GM12878 (cell line): Measurements from ENCODE around the gene MAVS. TPM values are rescaled to one million over a fixed set of nuclear protein-coding genes. Genes with fewer than 3 reads are reported as not detected.
A peak's percentile ranks its signal among the peaks of the same experiment; 100 is the strongest.

Experiments
- ATAC-seq: fragments of 200-7000 bp; cut with Tn5 transposase; 3 replicates; pipeline ENCODE4 v1.9.1; 2020; ENCODE audit warnings: mild to moderate bottlenecking, moderate library complexity
- BruUV-seq: library from RNA; stranded (reverse); fragments of 400-500 nt; replicated peaks from 2 replicates; lab custom pipeline; 2021; lab: Mats Ljungman, UMichigan
- CTCF ChIA-PET: fragments of 300-600 bp; sonication (Branson Sonifier 250); formaldehyde crosslinking; extraction: SDS; loops from one replicate; lab custom pipeline; 2021; ENCODE audit warnings: inconsistent platforms; lab: Yijun Ruan, JAX
- POLR2A ChIA-PET: fragments of 350-600 bp; formaldehyde crosslinking; extraction: SDS; loops from one replicate; lab custom pipeline; 2021; ENCODE audit warnings: inconsistent platforms; lab: Charles Lee
- RAD21 ChIA-PET: fragments of 300-600 bp; sonication (Branson Sonifier 250); formaldehyde crosslinking; loops from one replicate; lab custom pipeline; 2023; ENCODE audit warnings: antibody characterized with exemption; ENCODE audit not compliant: unreplicated experiment; lab: Charles Lee
- SMC1A ChIA-PET: fragments of 300-600 bp; sonication (Branson Sonifier 250); formaldehyde crosslinking; loops from one replicate; lab custom pipeline; 2023; ENCODE audit not compliant: unreplicated experiment, uncharacterized antibody; lab: Charles Lee
- DNase-seq: peaks from one replicate; pipeline ENCODE4 v3.0.0-alpha.2; 2011; ENCODE audit warnings: low read depth, low spot score
- FAIRE-seq: peaks from 3 replicates; lab custom pipeline; 2011; peaks lifted over from hg19 to GRCh38; lab: Jason Lieb, UNC
- H2AFZ ChIP-seq: 2 replicates; pipeline ENCODE4 v1.6.0; 2011; ENCODE audit warnings: low read depth, low read length, control low read depth; ENCODE audit not compliant: control insufficient read depth
- H3K27ac ChIP-seq: 2 replicates; pipeline ENCODE4 v1.5.1; 2011; ENCODE audit warnings: control low read depth; ENCODE audit not compliant: control insufficient read depth, insufficient read depth
- H3K27me3 ChIP-seq, 2 experiments: replicated peaks in 1 of 2; 2 replicates each; pipeline versions ENCODE4 v1.6.0 to v1.6.1; 2011; ENCODE audit warnings: low read length in 1 of 2; ENCODE audit not compliant: control insufficient read depth in 2 of 2, insufficient read depth in 2 of 2
- H3K36me3 ChIP-seq, 2 experiments: 2 replicates each; pipeline ENCODE4 v1.5.1; 2011; ENCODE audit warnings: low read length in 1 of 2; ENCODE audit not compliant: control insufficient read depth in 2 of 2, insufficient read depth in 2 of 2
- H3K4me1 ChIP-seq: 2 replicates; pipeline ENCODE4 v1.6.1; 2011; ENCODE audit warnings: mild to moderate bottlenecking, low read length, moderate library complexity, mixed read lengths; ENCODE audit not compliant: control insufficient read depth, insufficient read depth
- H3K4me2 ChIP-seq: 2 replicates; pipeline ENCODE4 v1.6.0; 2011; ENCODE audit warnings: control low read depth; ENCODE audit not compliant: control insufficient read depth, insufficient read depth
- H3K4me3 ChIP-seq: fragments of 200-600 bp; sonication (generic); 2 replicates; pipeline ENCODE4 v1.5.1; 2016
- H3K79me2 ChIP-seq: 2 replicates; pipeline ENCODE4 v1.6.0; 2011; ENCODE audit warnings: low read length; ENCODE audit not compliant: control insufficient read depth, insufficient read depth
- H3K9ac ChIP-seq: 2 replicates; pipeline ENCODE4 v1.8.0; 2011; ENCODE audit warnings: low read length, control low read depth, mixed read lengths; ENCODE audit not compliant: control insufficient read depth, insufficient read depth
- H3K9me3 ChIP-seq: replicated peaks from 3 replicates; pipeline ENCODE4 v1.5.1; 2011; ENCODE audit warnings: mild to moderate bottlenecking, low read length; ENCODE audit not compliant: control insufficient read depth, insufficient read depth
- H4K20me1 ChIP-seq: 2 replicates; pipeline ENCODE4 v1.6.0; 2011; ENCODE audit not compliant: control insufficient read depth, insufficient read depth
- BHLHE40 ChIP-seq, 2 experiments: fragments of 450-650 bp in 1 of 2; IDR thresholded peaks; 2 replicates each; pipeline ENCODE4 v1.6.1; 2011 to 2017; ENCODE audit warnings: low read depth in 2 of 2, borderline replicate concordance in 1 of 2, improper control_type of control experiment in 1 of 2, low read length in 1 of 2, mild to moderate bottlenecking in 1 of 2
- IKZF1 ChIP-seq: fragments of 450-650 bp; conservative IDR thresholded peaks from 2 replicates; pipeline ENCODE4 v1.6.1; 2017; ENCODE audit warnings: antibody characterized with exemption, mild to moderate bottlenecking
- RAD21 ChIP-seq: IDR thresholded peaks from 2 replicates; pipeline ENCODE4 v1.6.1; 2011; ENCODE audit warnings: mild to moderate bottlenecking, low read depth, low read length, moderate library complexity; ENCODE audit not compliant: insufficient read depth
- RAD51 ChIP-seq: fragments of 450-650 bp; IDR thresholded peaks from 2 replicates; pipeline ENCODE4 v1.6.1; 2016; ENCODE audit warnings: moderate library complexity, mild to moderate bottlenecking, inconsistent platforms
- TCF3 ChIP-seq: IDR thresholded peaks from 2 replicates; pipeline ENCODE4 v1.6.1; 2012; ENCODE audit warnings: low read depth, mild to moderate bottlenecking, low read length, borderline replicate concordance; ENCODE audit not compliant: insufficient read depth
- WGBS: methylation state at CpG from one replicate; pipeline ENCODE4 v1.1.6; 2016; ENCODE audit warnings: low lambda C conversion rate; ENCODE audit not compliant: insufficient replicate concordance, insufficient coverage; ENCODE audit errors: missing lambda C conversion rate; 5-methylcytosine and 5-hydroxymethylcytosine counted together
- in situ Hi-C: fragments of 300-500 bp; cut with MboI; formaldehyde crosslinking; loops from 9 replicates; pipeline ENCODE4 v1.14.3; 2018; ENCODE audit warnings: mixed read lengths
- intact Hi-C: fragments of 100-400 bp; cut with micrococcal nuclease; formaldehyde crosslinking; loops from one replicate; pipeline ENCODE4 v1.14.2; 2022; ENCODE audit not compliant: unreplicated experiment
- polyA plus RNA-seq, 11 experiments: library from polyadenylated mRNA; depleted of rRNA in 4 of 11; unstranded in 6 of 11; stranded (reverse) in 5 of 11; fragments of >200 nt; fragmentation: Nextera tagmentation in 4 of 11; fragmentation: Illumina TruSeq in 1 of 11; extraction: Ambion mirVana in 4 of 11; extraction: Trizol in 1 of 11; gene quantifications; 1 replicate in 1 of 11; 2 replicates in 10 of 11; pipeline versions ENCODE4 v1.2.1 to v1.2.3, GENCODE V29; 2011 to 2016; ENCODE audit warnings: inconsistent platforms in 2 of 11, missing spikeins in 2 of 11, low read depth in 1 of 11
- total RNA-seq, 4 experiments: library from RNA; depleted of rRNA in 3 of 4; stranded (reverse); fragments of >200 nt in 3 of 4; fragmentation: Illumina TruSeq in 1 of 4; extraction: Trizol in 1 of 4; gene quantifications; 2 replicates each; pipeline versions ENCODE4 v1.2.1 to v1.2.3, GENCODE V29; 2013 to 2021
- TF ChIP-seq, protein P1 (sequence below): fragments of 450-650 bp; IDR thresholded peaks from 2 replicates; pipeline ENCODE4 v1.6.1; 2017; ENCODE audit warnings: mild to moderate bottlenecking, moderate library complexity
- TF ChIP-seq, protein P2 (sequence below): fragments of 450-650 bp; formaldehyde crosslinking; IDR thresholded peaks from 2 replicates; pipeline ENCODE4 v1.4.0; 2020; ENCODE audit warnings: mild to moderate bottlenecking, moderate library complexity
- TF ChIP-seq, protein P3 (sequence below), 3 experiments: IDR thresholded peaks in 2 of 3; conservative IDR thresholded peaks in 1 of 3; 2 replicates each; pipeline ENCODE4 v1.5.1; 2011; ENCODE audit warnings: low read depth in 3 of 3, low read length in 3 of 3, mild to moderate bottlenecking in 3 of 3, control low read depth in 2 of 3, moderate library complexity in 2 of 3, inconsistent platforms in 1 of 3, mixed read lengths in 1 of 3; ENCODE audit not compliant: control insufficient read depth in 2 of 3, insufficient read depth in 1 of 3; ENCODE audit errors: extremely low read depth in 1 of 3

MAVS gene
- total and polyA plus RNA-seq, 10 of the 15 experiments (the other 5 are each of a cell fraction or from before 2014, with no cell fraction given): 1.6 to 25.2 (median 12.6) TPM

DNA sequence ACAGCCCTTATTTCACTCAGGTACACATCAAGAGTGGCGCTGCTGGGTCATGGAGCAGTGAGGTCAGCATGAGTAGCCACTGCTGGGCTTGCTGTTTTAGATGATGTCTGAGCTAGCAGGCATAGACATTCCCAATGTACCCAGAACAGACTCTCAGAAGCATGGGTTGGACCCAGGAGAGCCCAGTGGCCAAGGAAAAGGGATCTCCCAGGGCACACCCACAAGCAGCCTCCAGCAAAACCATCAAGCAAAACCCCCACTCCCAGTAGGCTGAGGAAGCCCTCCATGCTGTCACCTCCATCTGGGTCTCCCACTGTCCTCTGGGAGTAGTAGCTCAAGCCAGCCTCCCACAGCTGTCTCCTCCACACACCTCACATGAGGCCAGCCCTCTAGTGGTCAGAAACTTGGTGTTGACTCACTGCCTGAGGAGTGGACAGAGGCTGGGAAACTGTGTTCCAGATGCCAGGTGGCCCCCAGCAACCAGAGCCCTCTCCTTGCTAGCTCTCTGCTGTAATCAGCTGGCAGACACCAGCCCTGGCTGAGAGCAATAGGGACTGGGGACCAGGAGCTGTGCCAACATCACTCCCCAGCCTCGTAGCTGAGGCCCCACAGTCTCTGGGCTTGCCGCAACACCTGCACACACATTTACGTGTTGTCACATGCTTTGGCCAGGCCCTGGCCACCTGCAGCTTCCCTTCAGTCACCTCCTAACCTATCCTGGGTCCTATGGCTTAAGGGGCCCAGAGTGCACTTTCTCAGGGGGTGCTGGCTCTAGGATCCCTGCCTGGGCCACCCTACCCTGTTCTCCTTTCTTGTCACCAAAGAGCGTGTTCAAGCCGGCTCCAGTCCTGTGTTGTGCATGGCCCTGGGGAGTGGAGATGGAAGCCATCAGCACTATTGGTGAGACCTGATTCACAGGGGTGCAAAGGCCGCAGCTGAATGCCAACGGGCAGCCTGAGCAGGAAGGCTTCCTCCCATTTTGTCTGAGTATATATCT lies 28.2 kb upstream of the MAVS start:
- POLR2A ChIA-PET: interaction anchor here (0.5 to 1.0 kb wide), 8 partner anchors 18 to 254 kb away, joined by 3 to 9 read pairs (median 4); partner anchors contain the start of gene RNF24
- RAD21 ChIA-PET: interaction anchor here (0.7 to 2.4 kb wide), 5 partner anchors 19 to 125 kb away, joined by 3 to 11 read pairs (median 4); partner anchors contain the start of genes ADISSP, CDC25B and CENPB
- DNase-seq (no peak), FAIRE-seq (no peak), ATAC-seq (peak; percentile 62)
- no peak overlapping the region for H3K9ac ChIP-seq
- H4K20me1 ChIP-seq: no peaks in the 10 kb centered on the region
- no TSS peak for BruUV-seq
- H3K4me1 ChIP-seq: peaks cover 5% of the 10 kb centered on the region
- no peaks in the 10 kb centered on the region for H3K27me3 ChIP-seq
- no peak overlapping the region for H3K27ac ChIP-seq
- peak overlapping the region; percentile 55 for H2AFZ ChIP-seq
- CTCF ChIA-PET: interaction anchor here (0.8 to 5.5 kb wide), 11 partner anchors 9 to 255 kb away, joined by 3 to 85 read pairs (median 5); partner anchors contain the start of genes CDC25B, CENPB and SPEF1
- in situ Hi-C loops: no loop called here
- H3K79me2 ChIP-seq: peaks cover 7% of the 10 kb centered on the region
- SMC1A ChIA-PET: interaction anchor here (0.6 to 4.5 kb wide), 11 partner anchors 8 to 102 kb away, joined by 3 to 43 read pairs (median 4); partner anchors contain the start of genes CDC25B and CENPB
- no peak overlapping the region for H3K4me3 ChIP-seq
- no peaks in the 10 kb centered on the region for H3K9me3 ChIP-seq
- intact Hi-C loops: no loop called here
- H3K4me2 ChIP-seq: no peak overlapping the region
- peaks cover 0 to under 1% of the 10 kb centered on the region in 2 experiments; a peak in 3 of 4 replicates for H3K36me3 ChIP-seq
- 89% methylated on average over 8 of the region's 8 CpGs for WGBS
- TF ChIP-seq RAD51: no peak
- TF ChIP-seq RAD21: peak; percentile 37; the same call in 1 of the 2 replicates
- TF ChIP-seq, protein P1, sequence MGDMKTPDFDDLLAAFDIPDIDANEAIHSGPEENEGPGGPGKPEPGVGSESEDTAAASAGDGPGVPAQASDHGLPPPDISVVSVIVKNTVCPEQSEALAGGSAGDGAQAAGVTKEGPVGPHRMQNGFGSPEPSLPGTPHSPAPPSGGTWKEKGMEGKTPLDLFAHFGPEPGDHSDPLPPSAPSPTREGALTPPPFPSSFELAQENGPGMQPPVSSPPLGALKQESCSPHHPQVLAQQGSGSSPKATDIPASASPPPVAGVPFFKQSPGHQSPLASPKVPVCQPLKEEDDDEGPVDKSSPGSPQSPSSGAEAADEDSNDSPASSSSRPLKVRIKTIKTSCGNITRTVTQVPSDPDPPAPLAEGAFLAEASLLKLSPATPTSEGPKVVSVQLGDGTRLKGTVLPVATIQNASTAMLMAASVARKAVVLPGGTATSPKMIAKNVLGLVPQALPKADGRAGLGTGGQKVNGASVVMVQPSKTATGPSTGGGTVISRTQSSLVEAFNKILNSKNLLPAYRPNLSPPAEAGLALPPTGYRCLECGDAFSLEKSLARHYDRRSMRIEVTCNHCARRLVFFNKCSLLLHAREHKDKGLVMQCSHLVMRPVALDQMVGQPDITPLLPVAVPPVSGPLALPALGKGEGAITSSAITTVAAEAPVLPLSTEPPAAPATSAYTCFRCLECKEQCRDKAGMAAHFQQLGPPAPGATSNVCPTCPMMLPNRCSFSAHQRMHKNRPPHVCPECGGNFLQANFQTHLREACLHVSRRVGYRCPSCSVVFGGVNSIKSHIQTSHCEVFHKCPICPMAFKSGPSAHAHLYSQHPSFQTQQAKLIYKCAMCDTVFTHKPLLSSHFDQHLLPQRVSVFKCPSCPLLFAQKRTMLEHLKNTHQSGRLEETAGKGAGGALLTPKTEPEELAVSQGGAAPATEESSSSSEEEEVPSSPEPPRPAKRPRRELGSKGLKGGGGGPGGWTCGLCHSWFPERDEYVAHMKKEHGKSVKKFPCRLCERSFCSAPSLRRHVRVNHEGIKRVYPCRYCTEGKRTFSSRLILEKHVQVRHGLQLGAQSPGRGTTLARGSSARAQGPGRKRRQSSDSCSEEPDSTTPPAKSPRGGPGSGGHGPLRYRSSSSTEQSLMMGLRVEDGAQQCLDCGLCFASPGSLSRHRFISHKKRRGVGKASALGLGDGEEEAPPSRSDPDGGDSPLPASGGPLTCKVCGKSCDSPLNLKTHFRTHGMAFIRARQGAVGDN: no peak
- peak; percentile 58; the same call in 1 of the 2 replicates for TF ChIP-seq TCF3
- 0 out of 2 replicates have a peak, but pooled peaks have one; percentile 30 for TF ChIP-seq IKZF1
- TF ChIP-seq, protein P2, sequence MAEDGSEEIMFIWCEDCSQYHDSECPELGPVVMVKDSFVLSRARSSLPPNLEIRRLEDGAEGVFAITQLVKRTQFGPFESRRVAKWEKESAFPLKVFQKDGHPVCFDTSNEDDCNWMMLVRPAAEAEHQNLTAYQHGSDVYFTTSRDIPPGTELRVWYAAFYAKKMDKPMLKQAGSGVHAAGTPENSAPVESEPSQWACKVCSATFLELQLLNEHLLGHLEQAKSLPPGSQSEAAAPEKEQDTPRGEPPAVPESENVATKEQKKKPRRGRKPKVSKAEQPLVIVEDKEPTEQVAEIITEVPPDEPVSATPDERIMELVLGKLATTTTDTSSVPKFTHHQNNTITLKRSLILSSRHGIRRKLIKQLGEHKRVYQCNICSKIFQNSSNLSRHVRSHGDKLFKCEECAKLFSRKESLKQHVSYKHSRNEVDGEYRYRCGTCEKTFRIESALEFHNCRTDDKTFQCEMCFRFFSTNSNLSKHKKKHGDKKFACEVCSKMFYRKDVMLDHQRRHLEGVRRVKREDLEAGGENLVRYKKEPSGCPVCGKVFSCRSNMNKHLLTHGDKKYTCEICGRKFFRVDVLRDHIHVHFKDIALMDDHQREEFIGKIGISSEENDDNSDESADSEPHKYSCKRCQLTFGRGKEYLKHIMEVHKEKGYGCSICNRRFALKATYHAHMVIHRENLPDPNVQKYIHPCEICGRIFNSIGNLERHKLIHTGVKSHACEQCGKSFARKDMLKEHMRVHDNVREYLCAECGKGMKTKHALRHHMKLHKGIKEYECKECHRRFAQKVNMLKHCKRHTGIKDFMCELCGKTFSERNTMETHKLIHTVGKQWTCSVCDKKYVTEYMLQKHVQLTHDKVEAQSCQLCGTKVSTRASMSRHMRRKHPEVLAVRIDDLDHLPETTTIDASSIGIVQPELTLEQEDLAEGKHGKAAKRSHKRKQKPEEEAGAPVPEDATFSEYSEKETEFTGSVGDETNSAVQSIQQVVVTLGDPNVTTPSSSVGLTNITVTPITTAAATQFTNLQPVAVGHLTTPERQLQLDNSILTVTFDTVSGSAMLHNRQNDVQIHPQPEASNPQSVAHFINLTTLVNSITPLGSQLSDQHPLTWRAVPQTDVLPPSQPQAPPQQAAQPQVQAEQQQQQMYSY (CRISPR knock-in tag): no peak
- TF ChIP-seq, protein P3, sequence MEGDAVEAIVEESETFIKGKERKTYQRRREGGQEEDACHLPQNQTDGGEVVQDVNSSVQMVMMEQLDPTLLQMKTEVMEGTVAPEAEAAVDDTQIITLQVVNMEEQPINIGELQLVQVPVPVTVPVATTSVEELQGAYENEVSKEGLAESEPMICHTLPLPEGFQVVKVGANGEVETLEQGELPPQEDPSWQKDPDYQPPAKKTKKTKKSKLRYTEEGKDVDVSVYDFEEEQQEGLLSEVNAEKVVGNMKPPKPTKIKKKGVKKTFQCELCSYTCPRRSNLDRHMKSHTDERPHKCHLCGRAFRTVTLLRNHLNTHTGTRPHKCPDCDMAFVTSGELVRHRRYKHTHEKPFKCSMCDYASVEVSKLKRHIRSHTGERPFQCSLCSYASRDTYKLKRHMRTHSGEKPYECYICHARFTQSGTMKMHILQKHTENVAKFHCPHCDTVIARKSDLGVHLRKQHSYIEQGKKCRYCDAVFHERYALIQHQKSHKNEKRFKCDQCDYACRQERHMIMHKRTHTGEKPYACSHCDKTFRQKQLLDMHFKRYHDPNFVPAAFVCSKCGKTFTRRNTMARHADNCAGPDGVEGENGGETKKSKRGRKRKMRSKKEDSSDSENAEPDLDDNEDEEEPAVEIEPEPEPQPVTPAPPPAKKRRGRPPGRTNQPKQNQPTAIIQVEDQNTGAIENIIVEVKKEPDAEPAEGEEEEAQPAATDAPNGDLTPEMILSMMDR (IDR thresholded peaks at IDR 0.05 in 2 of 3, conservative IDR thresholded peaks at IDR 0.05 in 1 of 3; ENCODE audit: control insufficient read depth in 2 of 3, extremely low read depth in 1 of 3, insufficient read depth in 1 of 3, low read depth in 3 of 3, low read length in 3 of 3): peak; percentile 46 to 75 (median 52)
- TF ChIP-seq BHLHE40 (IDR thresholded peaks at IDR 0.05; ENCODE audit: borderline replicate concordance in 1 of 2, low read depth in 2 of 2, low read length in 1 of 2): 0 out of 4 replicates have a peak, but pooled peaks of 1 of the 2 experiments have one; percentile 18
